Hepatic stellate cell (primary cell): Measurements from ENCODE around the gene TMEM53.
"Not testable (repeated sequence)": the region's sequence is repeated elsewhere in the genome, so short reads cannot be mapped to it uniquely, and the experiment has no call there.

Experiments used
- DNase-seq: peaks from one replicate; pipeline ENCODE4 v3.0.0; 2011; ENCODE audit warnings: low spot score

TMEM53 gene

DNA sequence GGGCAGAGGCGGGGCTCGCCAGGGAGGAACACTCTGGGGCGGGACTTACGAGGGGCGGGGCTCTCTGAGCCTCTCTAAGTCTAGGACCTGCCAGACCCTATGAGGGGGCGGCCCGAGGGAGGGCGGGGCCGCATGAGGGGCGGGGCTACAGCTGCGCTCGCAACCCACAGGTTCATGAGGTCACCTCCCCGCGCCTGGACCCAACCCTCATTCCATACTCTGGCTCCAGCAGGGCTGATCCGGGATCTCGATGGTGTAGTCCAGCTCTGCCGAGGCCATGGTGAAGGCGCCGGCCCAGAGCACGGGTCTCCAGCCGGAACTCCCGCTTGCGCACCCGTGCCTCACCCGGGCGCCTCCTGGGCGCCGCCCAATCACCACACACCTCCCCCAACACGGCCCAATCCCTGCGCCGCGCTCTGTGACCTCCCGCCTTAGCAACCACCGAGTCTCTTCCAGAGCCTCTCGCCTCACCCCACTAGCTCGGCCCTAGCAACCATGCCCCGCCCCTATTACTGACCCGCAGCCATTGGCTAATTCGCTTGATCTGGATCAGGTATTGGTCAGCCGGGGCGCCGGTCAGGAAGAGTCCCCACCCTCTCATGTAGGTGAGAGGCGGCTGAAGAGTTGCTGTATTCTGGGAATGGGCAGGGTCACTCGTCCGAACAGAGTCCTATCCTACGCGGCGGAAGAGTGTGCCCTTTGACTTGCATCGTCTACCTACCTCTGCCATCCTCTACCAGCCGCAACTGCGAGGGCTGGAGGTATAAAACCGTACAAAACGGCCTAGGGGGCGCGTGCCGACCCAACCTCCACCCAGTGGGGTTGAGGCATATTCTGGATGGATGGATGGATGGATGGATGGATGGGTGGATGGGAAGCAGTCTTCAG, at the start of gene TMEM53, which contains the start of gene ARMH1:
TMEM53 (minus strand) TSS at position 369 of the 888 bp plus-strand sequence; CDS start at position 279, 90 bp downstream.
ARMH1 (plus strand) TSS at position 602 of the 888 bp plus-strand sequence. CDS start 14,984 bp downstream, outside the sequence.
- DNase-seq: peak; percentile 99

DNA sequence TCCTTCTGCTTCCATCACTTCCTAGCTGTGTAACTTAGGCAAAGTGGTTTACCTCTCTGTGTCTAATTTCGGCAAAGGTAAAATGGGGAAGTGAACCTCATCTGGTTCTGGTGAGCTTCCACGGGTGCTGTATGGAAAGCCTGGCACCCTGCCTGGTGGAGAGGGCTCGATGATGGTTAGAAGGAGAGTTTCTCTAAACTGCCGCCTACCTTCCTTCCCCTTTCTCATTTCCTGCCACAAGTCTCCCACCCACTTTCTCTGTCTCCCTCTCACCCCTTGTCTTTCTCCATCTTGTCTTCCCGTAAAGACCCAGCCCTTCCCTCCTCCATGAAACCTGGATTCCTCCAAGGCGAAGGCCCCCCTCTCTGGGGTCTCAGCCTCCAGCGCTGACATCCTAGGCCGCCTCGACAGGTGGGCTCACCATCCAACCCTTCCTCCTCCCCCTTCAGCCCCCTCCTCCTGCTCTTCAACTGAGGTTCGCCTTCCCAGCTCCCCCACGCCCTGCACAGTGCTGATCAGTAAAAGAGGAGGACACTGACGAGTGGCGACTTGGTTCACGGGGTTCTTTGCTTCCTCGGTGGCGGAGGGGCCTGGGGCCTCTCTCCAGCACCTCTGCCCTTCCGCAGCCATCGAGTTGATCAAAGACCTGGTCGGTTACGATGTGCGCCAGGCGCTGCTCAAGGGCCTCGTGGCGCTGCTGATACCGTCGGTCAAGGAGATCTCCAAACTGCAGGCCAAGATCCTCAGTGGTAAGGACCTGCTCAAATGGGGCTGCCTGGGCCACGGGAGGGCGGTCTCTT, 49.4 kb upstream of the TMEM53 start:
- DNase-seq: no peak

DNA sequence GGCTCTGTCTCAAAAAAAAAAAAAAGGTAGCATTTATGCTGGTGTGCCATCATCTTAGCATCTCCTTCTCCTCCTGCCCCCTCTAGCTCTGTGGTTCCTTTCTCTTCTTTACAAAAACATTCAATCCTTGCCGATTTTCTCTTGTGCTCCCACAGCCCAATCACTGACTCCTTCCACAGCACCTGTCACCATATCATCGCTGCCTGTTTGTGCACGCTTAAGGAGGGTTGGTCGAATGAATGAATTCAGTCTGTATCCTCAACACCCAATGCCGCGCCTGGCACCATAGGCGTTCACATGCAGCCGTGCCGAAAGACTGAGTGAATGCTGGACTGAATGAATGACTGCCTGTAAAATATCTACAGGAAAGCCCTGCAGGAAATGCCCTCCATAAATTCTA, 48.8 kb upstream of the TMEM53 start:
- DNase-seq: no peak

DNA sequence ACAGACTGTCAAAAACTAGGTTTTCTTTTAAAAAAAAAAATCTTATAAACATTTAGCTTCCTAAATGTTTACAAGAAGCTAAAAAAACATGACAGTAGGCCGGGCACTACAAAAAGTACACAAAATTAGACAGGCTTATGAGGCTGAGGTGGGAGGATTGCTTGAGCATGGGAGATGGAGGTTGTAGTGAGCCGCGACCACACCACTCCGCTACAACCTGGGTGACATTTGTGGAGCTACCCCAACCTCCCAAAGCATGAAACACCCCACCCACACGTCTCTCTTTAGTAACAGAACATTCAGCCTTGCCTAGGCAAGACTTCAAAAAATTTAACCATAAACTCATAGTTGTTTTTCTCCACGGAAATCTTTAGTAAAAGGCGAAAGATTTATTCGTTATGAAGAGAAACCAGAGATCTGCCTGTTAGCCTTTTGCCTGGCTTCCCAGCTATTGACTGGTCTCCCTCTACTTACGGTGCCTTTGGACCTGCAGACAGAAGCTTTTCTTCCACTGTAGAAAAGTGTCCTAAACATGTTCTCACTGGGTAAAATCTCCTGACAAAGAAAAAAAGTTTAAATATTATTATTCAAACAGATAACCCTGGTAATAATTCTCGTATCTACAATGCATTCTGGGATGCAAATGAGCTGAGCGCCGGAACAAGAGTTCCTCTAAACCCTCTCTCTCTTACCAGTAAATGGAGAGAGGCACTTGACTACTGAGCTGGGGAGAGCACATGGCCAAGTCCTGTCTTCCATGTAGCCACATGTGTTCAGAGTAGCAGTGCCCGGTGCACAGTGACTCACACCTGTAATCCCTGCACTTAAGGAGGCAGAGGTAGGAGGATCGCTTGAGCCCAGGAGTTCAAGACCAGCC, 47.4 kb upstream of the TMEM53 start:
- DNase-seq: peak; percentile 69

DNA sequence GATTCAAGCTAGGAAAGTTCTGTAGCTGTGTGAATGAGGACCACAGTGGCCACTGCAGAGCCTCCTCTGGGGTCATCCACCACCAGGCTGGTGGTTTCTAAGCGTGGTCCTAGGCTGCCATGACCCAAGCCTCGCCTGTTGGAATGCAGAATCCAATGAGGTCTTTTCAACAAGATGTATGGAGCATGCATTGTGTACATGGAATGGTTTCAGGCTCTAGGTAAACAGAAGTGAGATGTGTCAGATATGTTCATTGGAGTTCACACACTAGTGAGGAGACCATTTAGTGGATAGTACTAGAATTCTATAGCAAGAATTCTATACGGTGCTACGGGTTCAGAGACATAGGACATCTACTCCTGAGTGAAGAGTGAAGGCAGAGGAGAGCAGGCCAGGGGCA, 46.0 kb upstream of the TMEM53 start:
- no peak for DNase-seq

DNA sequence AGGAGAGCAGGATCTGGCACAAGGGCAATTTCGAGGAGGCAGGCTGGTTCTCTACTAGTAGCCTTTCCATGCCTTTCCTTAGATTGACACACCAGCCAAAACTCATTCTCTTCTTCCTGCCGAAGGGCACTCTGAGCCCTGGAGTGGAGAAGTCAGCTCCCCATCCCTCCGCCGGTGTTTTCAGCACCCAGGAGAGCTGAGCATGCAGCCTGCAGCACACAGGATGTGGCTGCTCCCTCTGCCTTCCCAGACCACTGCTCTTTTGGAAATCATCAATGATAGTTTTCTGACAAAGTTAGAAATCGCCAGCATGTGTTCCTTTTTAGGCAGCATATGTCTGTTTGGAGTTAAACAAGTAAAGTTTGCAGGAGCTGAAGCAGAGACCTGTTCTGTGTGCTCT, 45.0 kb upstream of the TMEM53 start:
- no peak for DNase-seq

DNA sequence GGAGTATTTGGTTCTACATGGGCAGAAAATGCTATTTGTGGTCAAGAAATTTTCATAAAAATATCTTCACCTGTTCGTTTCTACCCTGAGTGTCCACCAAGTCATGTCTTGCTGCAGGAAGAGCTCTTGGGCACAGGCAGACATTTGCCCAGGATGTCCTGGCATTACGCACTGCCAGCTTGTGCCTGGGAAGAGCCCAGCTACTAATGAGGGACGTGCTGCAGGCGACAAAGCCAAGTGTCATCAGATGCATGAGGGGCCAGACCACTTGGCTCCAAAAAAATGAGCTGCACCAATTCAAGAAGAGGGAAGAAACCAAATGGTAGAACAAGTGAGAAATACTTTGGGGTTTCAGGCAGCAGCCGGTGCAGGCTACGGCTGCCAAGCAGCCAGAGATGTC, 43.8 kb upstream of the TMEM53 start:
- DNase-seq: no peak

DNA sequence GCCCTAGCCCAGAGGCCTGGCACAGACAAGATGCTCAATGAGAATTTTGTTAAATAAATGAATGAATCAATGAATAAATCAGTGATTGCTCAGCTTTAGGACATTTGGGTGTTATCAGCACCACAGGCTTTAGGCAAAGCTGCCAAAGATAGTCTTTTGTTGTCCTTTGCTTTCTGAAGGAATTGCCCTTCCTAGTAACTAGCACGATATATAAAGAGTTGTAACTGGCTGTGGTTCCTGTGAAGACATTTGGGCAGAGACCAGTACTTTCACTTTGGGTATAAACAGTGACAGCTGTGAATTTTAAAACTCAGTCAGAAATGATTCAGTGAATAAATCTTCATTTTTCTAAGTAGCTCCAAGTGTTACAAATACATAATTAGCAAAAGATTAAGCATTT, 43.4 kb upstream of the TMEM53 start:
- no peak for DNase-seq

DNA sequence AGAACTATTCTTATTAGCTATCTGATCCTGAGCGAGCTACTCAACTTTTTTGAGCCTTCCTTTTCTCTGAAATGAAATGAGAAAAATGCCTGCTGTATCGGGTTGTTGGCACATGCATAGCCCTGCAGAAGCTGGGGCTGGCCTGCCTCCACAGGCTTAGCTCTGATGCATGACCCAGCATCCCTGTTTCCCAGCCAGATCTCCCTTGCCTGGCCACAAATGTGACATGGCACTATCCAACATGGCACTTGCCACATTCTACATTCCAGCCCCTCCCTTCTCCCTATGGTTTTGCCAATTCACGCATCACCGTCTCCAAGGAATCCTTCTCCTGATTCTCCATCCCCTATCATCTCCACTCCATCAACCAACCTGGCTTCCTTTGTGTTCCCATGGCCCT, 42.9 kb upstream of the TMEM53 start:
- DNase-seq: no peak

DNA sequence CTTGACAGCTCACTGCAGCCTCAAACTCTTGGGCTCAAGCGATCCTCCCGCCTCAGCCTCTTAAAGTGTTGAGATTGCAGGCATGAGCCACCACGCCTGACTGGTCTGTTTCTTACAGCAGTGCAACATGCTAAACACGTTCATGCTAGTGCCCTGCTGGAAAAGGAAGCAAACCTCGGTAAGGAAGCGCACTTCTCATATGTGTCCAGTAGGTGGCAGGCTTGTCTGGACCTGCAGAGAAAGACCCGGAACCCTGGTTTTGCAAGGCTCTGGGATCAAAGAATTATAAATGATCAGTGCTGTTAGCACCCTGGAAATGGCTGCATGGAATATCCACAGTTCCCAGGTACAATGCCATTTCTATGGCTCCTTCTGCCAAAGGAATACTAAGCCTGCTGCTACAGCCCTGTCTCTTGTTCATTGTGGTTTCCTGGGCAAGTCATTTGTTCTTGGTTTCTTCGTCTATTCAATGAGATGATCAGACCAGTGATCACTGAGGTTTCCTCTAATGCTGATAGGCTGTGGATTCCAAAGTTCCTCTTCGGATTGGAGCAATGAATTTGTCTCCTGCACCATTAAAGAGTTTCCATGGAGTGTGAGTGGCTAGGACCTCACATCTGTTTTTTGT, 40.8 kb upstream of the TMEM53 start:
- peak; percentile 79 for DNase-seq

DNA sequence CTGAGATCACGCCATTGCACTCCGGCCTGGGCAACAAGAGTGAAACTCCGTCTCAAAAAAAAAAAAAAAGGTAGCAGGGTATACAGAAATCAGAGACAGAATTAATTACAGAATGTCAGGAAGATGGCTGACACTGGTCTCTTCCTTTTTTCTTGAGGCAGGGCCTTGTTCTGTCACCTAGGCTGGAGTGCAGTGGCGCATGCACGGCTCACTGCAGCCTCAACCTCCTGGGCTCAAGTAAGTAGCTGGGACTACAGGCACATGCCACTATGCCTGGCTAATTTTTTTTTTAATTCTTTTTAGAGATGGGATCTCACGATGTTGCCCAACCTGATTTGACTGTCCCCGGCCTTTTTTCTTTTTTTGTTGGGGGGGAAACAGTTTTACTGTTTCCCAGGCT, 40.3 kb upstream of the TMEM53 start:
- DNase-seq: no peak

DNA sequence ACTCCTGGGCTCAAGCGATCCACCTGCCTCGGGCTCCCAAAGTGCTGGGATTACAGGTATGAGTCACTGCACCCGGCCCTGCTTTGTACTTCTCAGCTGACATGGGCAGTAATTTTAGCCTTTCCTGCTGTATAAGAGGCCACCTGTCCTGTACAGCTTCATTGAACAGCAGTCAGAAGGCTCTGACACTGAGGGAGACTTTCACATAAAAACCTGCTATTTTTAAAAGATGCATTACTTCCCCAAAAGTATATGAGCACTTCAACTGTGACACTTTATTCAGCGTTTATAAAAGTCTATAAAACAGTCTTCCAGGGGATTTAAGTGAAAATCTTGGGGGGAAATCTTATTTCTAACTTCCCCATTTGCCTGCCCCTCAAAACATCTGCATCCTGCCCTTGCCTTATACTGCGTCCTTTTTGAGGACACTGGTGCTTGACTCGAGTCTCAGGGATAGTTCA, 39.1 kb upstream of the TMEM53 start:
- no peak for DNase-seq

DNA sequence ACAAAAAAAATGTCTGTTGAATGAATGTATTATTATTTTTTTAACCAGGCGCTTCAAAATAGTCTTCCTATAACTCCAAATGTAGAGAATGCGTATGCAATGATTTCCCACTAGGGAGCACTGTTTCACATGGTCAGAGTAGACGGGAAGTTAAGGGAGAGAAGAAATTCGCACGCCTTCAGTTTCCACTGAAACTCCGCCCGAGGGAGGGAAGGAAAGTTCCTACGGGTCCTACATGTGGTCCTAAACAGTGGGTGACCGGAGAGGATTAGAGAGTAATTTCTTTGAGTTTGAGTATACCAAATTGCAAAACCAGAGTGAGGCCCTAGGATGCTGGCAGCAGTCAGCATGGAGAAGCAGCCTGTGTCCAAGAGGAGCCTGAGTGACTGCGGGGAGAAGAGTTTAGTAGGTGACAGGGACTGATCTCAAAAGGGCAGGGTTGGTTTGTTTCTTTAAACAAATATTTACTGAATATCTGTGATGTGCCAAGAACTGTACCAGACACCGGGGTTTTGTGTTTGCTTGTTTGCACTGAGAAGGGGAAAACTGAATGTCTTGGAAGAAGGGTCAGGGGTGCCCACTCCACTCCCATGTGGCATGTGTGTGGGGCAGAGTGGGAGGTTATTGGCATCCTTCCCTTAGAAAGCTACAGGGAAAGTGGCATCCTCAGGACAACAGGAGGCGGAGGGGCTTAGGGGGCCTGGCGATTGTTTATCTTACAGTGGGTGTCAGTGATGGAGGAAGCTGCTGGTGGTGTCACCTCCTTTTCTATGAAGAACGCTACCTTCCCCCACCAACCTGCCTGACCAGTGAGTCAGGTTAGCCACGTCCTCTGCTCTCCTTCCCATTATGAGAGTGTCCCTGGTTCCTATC, 33.9 kb upstream of the TMEM53 start:
- peak; percentile 58 for DNase-seq

DNA sequence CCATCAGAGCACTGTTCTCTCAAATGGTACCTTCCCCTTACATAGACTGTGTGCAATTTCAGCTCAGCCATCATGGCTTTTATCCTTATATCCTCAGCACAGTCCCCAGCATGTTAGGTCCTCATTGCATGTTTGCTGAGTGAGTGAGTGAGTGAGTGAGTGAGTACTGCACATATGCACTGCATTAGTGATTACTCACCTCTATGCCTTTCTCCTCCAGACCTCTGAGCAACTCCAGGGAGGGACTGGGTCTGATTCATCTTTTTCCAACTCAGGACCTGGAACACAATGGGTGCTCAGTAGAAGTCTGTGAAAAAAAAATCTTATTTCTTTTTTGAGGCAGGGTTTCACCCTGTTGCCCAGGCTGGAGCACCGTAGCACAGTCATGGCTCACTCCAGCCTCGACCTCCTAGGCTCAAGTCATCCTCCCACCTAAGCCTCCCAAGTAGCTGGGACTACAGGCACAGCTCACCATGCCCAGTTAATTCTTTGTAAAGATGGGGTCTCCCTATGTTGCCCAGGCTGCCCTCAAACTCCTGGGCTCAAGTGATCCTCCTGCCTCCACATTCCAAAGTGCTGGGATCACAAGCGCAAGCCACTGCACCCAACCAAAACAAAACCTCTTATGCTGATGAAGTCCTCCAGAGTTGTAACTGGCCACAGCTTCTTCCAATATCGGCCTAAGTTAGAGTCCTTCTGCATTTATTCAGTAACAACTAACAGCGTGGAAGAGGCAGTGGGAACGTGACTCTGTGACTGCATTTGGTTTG, 33.0 kb upstream of the TMEM53 start:
- DNase-seq: peak; percentile 88

DNA sequence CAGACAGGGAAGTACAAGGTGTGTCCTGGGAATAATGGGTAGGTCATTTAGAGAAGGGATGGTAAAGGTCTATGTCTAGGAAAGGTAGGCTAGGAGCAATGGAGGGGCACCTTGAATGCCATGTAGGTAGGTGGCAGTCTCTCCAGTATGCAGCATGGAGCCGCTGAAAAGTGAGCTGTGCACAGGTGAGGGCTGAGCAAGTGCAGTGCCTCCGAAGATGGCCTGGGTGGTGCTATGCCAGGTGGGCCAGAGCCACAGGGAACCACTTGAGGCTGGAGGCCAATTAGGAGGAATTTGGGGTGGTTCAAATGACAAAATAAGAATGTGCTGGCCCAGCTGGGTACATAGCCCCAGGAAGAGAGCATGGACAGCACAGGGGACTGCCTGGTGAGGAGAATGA, 31.7 kb upstream of the TMEM53 start:
- DNase-seq: no peak

DNA sequence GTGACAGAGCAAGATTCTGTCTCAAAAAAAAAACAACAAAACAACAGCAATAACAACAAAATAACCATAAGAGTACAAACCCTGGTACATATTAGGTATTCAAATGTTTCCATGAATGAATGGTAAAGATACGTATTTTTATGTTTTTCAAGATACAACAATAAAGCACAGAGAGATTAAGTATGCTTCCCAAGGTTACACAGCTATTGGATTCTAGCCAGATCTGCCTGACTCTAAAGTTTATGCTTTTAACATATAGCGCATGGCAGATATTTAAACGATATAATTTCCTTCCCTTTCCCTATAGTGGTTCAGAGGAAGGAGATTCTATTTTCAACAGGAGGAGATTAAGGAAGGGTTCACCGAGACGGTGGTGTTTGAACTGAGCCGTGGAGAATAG, 31.2 kb upstream of the TMEM53 start:
- no peak for DNase-seq

DNA sequence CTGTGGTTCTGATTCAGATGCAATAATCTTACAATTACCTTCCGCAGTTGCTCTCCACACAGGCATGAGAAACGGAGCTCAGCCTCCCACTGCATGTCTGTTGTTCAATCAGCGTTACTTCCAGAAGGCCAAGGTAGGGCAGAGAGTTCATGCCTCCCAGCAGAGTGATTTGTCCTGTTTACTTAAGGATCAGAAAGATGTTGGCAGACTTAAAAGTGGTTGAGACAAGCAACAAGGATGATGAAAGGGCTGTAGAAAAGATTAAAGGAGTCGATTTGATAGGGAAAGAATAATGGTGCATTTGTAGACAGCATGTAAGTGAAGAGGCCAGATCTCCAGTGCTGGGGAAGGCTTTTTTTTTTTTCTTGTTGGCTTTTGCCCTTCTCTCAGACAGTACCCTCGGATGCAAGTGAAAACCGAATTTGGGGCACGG, 26.9 kb upstream of the TMEM53 start:
- DNase-seq: no peak

DNA sequence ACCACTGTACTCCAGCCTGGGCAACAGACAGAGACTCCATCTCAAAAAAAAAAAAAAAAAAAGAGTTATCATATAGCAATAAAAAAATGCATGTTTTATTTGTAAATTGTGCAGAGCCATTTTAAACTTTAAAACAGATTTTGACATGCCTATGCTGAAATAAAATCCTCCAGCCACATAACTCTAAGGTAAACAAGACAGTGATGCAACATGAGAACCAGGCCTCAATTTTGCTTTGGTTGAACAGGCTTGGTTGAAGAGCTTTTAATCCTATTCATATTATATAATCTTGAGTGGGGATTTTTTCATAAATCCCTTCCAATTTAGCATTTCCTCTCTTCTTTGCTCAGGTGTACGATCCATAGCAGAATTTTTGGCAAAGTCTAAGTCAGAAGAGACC, 26.3 kb upstream of the TMEM53 start:
- DNase-seq: no peak

DNA sequence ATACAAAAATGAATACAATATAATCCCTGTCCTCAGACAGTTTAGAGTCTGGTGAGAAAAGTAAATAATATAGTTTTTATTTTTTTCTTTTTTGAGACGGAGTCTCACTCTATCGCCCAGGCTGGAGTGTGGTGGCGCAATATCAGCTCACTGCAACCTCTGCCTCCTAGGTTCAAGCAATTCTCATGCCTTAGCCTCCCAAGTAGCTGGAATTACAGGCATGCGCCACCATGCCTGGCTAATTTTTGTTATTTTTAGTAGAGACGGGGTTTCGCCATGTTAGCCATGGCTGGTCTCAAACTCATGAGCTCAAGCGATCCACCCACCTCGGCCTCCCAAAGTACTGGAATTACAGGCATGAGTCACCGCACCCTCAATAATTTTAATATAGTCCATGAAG, 25.1 kb upstream of the TMEM53 start:
- not testable (repeated sequence) for DNase-seq

DNA sequence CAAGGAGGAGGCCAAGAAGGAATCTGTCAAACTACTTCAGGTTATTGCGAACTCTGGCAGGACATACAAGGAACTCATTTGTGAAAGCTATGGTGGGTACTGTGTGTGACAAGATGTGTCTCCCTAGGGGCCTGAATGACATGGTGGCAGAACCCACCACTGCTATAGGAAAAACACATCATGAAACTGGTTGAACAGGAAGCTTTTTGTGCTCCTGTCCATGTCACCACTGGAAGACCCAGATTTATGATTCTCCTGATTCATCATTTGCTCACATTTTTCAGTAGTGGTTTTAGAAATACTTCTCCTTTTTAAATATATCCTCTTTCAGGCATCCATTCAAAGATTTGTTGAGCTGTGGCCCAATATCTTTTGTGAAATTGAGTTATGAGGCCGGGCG, 23.9 kb upstream of the TMEM53 start:
- no peak for DNase-seq
